ENCODE measurements around the gene VSTM2B.
"Not testable (repeated sequence)": the region's sequence is repeated elsewhere in the genome, so short reads cannot be mapped to it uniquely, and the experiment has no call there.

Gene VSTM2B

DNA sequence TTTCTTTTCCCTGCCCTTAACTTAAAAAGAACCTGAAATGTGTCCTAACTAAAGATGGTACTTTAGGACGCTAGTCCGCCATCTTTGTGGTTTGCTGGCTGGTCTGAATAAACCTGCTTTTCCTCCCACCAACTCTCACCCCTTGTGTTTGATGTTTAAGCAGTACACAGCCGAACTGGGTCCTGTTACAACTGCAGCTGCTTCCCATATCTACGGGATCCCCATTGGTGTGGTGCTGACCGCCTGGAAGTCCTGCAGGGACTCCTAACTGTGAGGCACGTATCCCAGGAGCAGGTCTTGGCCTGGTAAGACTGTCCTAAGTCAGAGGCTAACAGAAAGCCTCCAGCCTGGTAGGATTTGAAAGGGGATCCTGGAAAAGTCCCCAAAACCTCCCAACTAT is 40.9 kb upstream of the VSTM2B start:
- Histone ChIP-seq H3K36me3 (ENCODE audit: control insufficient read depth in 2 of 2, insufficient read depth in 2 of 2, low read length in 2 of 2) (no peaks in the 10 kb centered on the region), H3K9me3 (ENCODE audit: control insufficient read depth in 2 of 2, low read length in 2 of 2) (no peaks in the 10 kb centered on the region), H3K9ac (ENCODE audit: low read depth in 1 of 2, low read length in 2 of 2) (no peak overlapping the region), H3K27ac (ENCODE audit: low read depth in 2 of 2, low read length in 2 of 2) (no peak overlapping the region), H3K27me3 (ENCODE audit: control insufficient read depth in 2 of 2, insufficient read depth in 2 of 2, low read length in 2 of 2) (peaks cover 0 to 2% of the 10 kb centered on the region in 2 donors), H3K4me3 (ENCODE audit: low read length in 2 of 2) (no peak overlapping the region), H3K4me1 (ENCODE audit: control insufficient read depth in 2 of 2, insufficient read depth in 2 of 2, low read length in 2 of 2) (no peaks in the 10 kb centered on the region)

DNA sequence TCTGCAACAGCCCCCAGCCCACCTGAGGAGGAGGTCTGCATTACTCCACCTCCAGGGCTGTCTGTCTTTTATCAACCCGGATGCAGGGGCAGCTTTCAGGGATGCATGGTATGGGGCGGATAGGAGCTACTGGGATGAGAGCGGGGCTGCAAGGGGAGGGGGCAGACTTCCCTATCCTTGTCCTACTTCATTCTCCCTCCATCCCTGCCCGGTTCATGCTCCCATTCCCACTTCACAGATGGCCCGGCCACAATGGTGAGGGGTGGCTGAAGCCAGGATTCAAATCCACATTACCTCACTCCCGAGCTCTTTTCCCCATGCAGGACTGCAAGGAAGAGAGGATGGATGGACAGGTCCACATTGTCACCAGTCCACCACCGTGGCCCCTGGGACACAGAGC is 40.5 kb upstream of the VSTM2B start:
- Histone ChIP-seq H3K27me3 (ENCODE audit: control insufficient read depth in 2 of 2, insufficient read depth in 2 of 2, low read length in 2 of 2) (peaks cover 0 to 2% of the 10 kb centered on the region in 2 donors), H3K36me3 (ENCODE audit: control insufficient read depth in 2 of 2, insufficient read depth in 2 of 2, low read length in 2 of 2) (no peaks in the 10 kb centered on the region)

DNA sequence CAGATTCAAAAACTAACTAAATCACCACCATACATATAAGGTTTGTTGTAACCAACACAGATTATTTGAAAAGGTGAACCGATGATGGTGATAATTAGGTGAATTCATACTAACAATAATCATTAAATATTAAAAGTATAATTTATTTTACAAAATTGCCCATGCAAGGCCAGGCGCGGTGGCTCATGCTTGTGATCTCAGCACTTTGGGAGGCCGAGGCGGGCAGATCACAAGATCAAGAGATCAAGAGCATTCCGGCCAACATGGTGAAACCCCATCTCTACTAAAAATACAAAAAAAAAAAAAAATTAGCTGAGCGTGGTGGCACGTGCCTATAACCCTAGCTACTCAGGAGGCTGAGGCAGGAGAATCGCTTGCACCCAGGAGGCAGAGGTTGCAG is 38.8 kb upstream of the VSTM2B start:
- H3K27me3 ChIP-seq (ENCODE audit: control insufficient read depth in 2 of 2, insufficient read depth in 2 of 2, low read length in 2 of 2); H3K9ac ChIP-seq (ENCODE audit: low read depth in 1 of 2, low read length in 2 of 2); H3K4me1 ChIP-seq (ENCODE audit: control insufficient read depth in 2 of 2, insufficient read depth in 2 of 2, low read length in 2 of 2); H3K36me3 ChIP-seq (ENCODE audit: control insufficient read depth in 2 of 2, insufficient read depth in 2 of 2, low read length in 2 of 2); H3K9me3 ChIP-seq (ENCODE audit: control insufficient read depth in 2 of 2, low read length in 2 of 2); H3K27ac ChIP-seq (ENCODE audit: low read depth in 2 of 2, low read length in 2 of 2); H3K4me3 ChIP-seq (ENCODE audit: low read length in 2 of 2): not testable (repeated sequence)

More for the DNA sequence above, 40.5 kb upstream of the VSTM2B start:
- no peaks in the 10 kb centered on the region for H3K9me3 ChIP-seq (ENCODE audit: control insufficient read depth in 2 of 2, low read length in 2 of 2)
- H3K4me1 ChIP-seq (ENCODE audit: control insufficient read depth in 2 of 2, insufficient read depth in 2 of 2, low read length in 2 of 2): no peaks in the 10 kb centered on the region
- no peak overlapping the region for H3K9ac ChIP-seq (ENCODE audit: low read depth in 1 of 2, low read length in 2 of 2)
- no peak overlapping the region for H3K27ac ChIP-seq (ENCODE audit: low read depth in 2 of 2, low read length in 2 of 2)
- H3K4me3 ChIP-seq (ENCODE audit: low read length in 2 of 2): no peak overlapping the region

DNA sequence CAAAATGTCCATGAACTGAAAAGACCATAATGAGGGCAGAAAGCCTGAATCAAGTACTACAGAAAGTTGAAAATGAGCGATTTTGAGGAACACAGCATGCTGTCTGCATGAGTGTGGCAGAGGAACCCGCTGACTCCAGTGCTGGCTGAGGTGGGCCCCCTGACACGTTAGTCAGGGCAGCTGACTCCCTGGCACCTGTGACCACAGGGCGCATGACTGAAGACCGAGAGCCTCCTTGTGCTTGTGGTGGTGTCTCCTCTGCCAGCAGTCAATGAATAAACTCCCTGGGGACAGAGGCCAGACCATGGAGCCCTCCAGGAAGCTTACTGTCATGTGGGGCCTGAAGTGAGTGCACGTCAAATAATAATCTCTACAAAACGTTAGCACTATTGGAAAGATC is 38.4 kb upstream of the VSTM2B start:
- no peaks in the 10 kb centered on the region for H3K4me1 ChIP-seq (ENCODE audit: control insufficient read depth in 2 of 2, insufficient read depth in 2 of 2, low read length in 2 of 2)
- H3K27ac ChIP-seq (ENCODE audit: low read depth in 2 of 2, low read length in 2 of 2): no peak overlapping the region
- H3K9me3 ChIP-seq (ENCODE audit: control insufficient read depth in 2 of 2, low read length in 2 of 2): no peaks in the 10 kb centered on the region
- no peak overlapping the region for H3K9ac ChIP-seq (ENCODE audit: low read depth in 1 of 2, low read length in 2 of 2)
- peaks cover 0 to 2% of the 10 kb centered on the region in 2 donors for H3K27me3 ChIP-seq (ENCODE audit: control insufficient read depth in 2 of 2, insufficient read depth in 2 of 2, low read length in 2 of 2)
- H3K4me3 ChIP-seq (ENCODE audit: low read length in 2 of 2): no peak overlapping the region
- no peaks in the 10 kb centered on the region for H3K36me3 ChIP-seq (ENCODE audit: control insufficient read depth in 2 of 2, insufficient read depth in 2 of 2, low read length in 2 of 2)

DNA sequence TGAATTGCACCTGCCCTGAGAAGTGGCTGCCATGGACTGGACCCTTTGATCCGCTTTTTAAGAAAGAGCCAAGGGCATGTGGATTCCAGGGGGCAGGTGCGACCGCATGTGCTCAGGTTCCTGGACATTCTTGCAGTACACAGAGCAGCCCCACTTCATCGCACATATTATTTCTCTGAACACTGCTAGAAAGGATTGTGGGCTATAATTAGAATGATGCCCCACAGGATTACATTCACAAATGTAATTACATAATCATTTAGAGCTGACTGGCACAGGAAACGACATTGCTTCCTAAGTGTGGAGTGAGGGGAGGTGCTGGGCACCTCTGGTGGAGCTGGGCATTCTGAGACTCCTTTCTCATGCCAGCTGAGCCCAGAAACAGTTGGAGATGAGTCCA is 37.5 kb upstream of the VSTM2B start:
- H3K9ac ChIP-seq (ENCODE audit: low read depth in 1 of 2, low read length in 2 of 2): no peak overlapping the region
- no peaks in the 10 kb centered on the region for H3K4me1 ChIP-seq (ENCODE audit: control insufficient read depth in 2 of 2, insufficient read depth in 2 of 2, low read length in 2 of 2)
- peaks cover 0 to 2% of the 10 kb centered on the region in 2 donors for H3K27me3 ChIP-seq (ENCODE audit: control insufficient read depth in 2 of 2, insufficient read depth in 2 of 2, low read length in 2 of 2)
- H3K27ac ChIP-seq (ENCODE audit: low read depth in 2 of 2, low read length in 2 of 2): no peak overlapping the region
- no peak overlapping the region for H3K4me3 ChIP-seq (ENCODE audit: low read length in 2 of 2)
- H3K36me3 ChIP-seq (ENCODE audit: control insufficient read depth in 2 of 2, insufficient read depth in 2 of 2, low read length in 2 of 2): no peaks in the 10 kb centered on the region
- no peaks in the 10 kb centered on the region for H3K9me3 ChIP-seq (ENCODE audit: control insufficient read depth in 2 of 2, low read length in 2 of 2)

DNA sequence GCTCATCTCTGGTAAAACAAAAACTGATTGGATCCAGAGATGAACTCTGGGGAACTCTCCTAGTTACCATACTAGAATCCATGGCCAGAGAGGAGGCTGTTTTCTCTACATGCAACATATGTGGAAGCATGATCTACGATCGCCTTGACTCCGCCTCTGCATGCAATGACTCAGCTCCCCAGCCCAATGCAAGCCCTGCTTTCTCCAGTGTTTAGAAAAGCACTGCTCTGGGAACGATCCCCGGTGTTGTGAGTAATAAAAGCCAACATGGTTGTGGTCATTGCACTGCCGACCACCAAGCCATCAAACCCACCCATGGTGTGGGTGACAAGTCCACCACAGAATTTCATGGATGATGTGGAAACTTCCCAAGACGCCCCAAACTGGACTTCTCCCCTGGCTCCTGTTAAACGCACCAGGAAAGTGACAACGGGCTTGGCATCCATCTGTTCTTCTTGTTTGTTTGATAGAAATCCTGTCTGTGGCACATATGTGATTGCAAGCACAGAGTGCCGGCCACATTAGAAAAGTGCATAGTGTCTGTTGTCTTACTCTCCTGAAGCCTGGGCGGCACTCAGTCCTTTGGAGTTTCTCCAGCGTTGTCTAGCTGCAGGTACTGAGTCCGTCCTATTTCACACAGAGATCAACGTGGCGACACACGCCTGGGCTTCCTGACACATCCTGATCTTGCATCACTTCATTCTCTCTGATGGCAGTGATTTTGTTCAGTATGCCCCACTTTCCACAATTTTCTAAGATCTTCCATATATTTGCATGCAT is 36.4 kb upstream of the VSTM2B start:
- H3K9ac ChIP-seq (ENCODE audit: low read depth in 1 of 2, low read length in 2 of 2): no peak overlapping the region
- no peak overlapping the region for H3K4me3 ChIP-seq (ENCODE audit: low read length in 2 of 2)
- no peak overlapping the region for H3K27ac ChIP-seq (ENCODE audit: low read depth in 2 of 2, low read length in 2 of 2)
- H3K27me3 ChIP-seq (ENCODE audit: control insufficient read depth in 2 of 2, insufficient read depth in 2 of 2, low read length in 2 of 2): peaks cover 0 to 2% of the 10 kb centered on the region in 2 donors
- no peaks in the 10 kb centered on the region for H3K4me1 ChIP-seq (ENCODE audit: control insufficient read depth in 2 of 2, insufficient read depth in 2 of 2, low read length in 2 of 2)
- H3K9me3 ChIP-seq (ENCODE audit: control insufficient read depth in 2 of 2, low read length in 2 of 2): no peaks in the 10 kb centered on the region
- H3K36me3 ChIP-seq (ENCODE audit: control insufficient read depth in 2 of 2, insufficient read depth in 2 of 2, low read length in 2 of 2): no peaks in the 10 kb centered on the region

DNA sequence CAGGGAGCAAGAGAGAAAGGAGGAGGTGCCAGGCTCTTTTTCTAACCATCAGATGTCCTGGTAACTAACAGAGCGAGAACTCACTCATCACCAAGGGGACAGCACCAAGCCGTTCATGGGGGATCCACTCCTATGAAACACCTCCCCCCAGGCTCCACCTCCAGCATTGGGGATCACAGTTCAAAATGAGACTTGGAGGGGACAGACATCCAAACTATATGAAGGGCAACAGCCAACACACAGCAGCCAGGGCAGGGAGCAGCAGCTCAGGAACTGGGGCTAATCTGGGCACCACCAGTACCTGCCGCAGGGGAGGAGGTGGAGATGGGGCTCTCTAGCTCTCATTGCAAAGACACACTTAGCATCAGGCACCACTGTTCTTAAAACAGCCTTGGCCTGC is 34.3 kb upstream of the VSTM2B start:
- Histone ChIP-seq H3K27ac (ENCODE audit: low read depth in 2 of 2, low read length in 2 of 2) (no peak overlapping the region), H3K9ac (ENCODE audit: low read depth in 1 of 2, low read length in 2 of 2) (no peak overlapping the region), H3K36me3 (ENCODE audit: control insufficient read depth in 2 of 2, insufficient read depth in 2 of 2, low read length in 2 of 2) (no peaks in the 10 kb centered on the region), H3K27me3 (ENCODE audit: control insufficient read depth in 2 of 2, insufficient read depth in 2 of 2, low read length in 2 of 2) (peaks cover 0 to 2% of the 10 kb centered on the region in 2 donors), H3K9me3 (ENCODE audit: control insufficient read depth in 2 of 2, low read length in 2 of 2) (no peaks in the 10 kb centered on the region), H3K4me3 (ENCODE audit: low read length in 2 of 2) (no peak overlapping the region), H3K4me1 (ENCODE audit: control insufficient read depth in 2 of 2, insufficient read depth in 2 of 2, low read length in 2 of 2) (no peaks in the 10 kb centered on the region)

DNA sequence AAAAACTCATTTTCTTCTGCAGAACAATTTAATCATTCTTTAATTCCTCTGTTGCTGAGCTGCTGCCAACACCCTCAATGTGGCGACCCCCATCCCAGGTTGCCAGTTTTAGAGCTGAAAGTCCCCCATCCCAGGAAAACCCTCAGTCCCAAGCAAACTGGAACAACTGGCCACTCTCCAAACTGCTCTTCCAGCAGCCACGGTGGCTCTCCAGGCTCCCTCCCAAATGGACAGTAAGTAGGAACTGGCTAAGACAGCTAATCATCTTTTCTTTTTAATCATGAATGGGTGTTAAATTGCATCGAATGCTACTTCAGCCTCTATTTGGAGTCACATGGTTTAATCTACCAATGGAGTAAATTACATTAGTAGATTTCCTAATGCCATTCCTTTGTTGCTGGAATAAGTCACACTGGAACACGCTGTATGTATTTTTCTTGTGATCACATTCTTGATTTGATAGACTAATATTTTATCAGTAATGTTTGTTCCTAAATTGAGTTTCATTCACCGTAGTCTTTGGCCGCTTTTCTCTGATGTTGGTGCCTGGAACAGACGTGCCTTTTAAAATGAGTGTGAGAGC is 33.7 kb upstream of the VSTM2B start:
- Histone ChIP-seq H3K9me3 (ENCODE audit: control insufficient read depth in 2 of 2, low read length in 2 of 2) (no peaks in the 10 kb centered on the region), H3K27ac (ENCODE audit: low read depth in 2 of 2, low read length in 2 of 2) (no peak overlapping the region), H3K27me3 (ENCODE audit: control insufficient read depth in 2 of 2, insufficient read depth in 2 of 2, low read length in 2 of 2) (peaks cover 0 to 2% of the 10 kb centered on the region in 2 donors), H3K9ac (ENCODE audit: low read depth in 1 of 2, low read length in 2 of 2) (no peak overlapping the region), H3K4me1 (ENCODE audit: control insufficient read depth in 2 of 2, insufficient read depth in 2 of 2, low read length in 2 of 2) (no peaks in the 10 kb centered on the region), H3K36me3 (ENCODE audit: control insufficient read depth in 2 of 2, insufficient read depth in 2 of 2, low read length in 2 of 2) (no peaks in the 10 kb centered on the region), H3K4me3 (ENCODE audit: low read length in 2 of 2) (no peak overlapping the region)

DNA sequence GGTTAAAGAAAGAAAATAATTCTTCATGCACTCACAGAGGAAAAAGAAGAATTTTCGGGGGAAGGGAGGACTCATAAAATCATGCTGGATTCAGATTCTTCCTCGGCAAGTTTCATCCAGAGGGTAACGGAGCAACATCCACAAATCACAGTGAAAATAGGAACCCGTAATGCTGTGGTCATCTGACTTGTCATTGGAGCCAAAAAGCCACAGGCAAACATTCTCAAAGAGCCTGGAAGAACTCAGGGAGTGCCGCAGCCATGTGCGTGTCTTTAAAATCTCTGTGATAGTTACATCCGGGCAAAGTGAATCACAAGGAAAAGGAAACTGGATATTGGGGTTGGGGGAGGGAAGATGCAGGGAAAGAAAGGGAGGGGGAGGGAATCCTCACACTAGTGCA is 33.0 kb upstream of the VSTM2B start:
- Histone ChIP-seq H3K9ac (ENCODE audit: low read depth in 1 of 2, low read length in 2 of 2) (no peak overlapping the region), H3K27ac (ENCODE audit: low read depth in 2 of 2, low read length in 2 of 2) (no peak overlapping the region), H3K27me3 (ENCODE audit: control insufficient read depth in 2 of 2, insufficient read depth in 2 of 2, low read length in 2 of 2) (peaks cover 0 to 2% of the 10 kb centered on the region in 2 donors), H3K9me3 (ENCODE audit: control insufficient read depth in 2 of 2, low read length in 2 of 2) (no peaks in the 10 kb centered on the region), H3K4me3 (ENCODE audit: low read length in 2 of 2) (no peak overlapping the region), H3K36me3 (ENCODE audit: control insufficient read depth in 2 of 2, insufficient read depth in 2 of 2, low read length in 2 of 2) (no peaks in the 10 kb centered on the region), H3K4me1 (ENCODE audit: control insufficient read depth in 2 of 2, insufficient read depth in 2 of 2, low read length in 2 of 2) (no peaks in the 10 kb centered on the region)

DNA sequence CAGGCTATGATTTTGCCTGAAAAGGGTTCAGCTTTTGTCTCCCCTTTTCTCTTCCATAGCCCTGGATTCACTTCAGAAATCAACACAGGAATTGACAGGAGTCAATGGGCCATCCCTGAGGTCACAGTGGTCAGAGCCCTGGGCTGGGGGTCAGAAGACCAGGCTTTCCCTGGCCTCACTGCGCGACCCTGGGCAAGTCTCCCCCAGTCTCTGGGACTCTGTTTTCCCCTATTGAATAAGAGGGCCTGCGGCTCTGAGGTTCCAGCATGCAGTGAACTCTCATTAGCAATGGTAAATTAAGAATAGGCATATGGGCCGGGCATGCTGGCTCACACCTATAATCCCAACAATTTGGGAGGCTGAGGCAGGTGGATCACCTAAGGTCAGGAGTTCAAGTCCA is 30.7 kb upstream of the VSTM2B start:
- H3K9me3 ChIP-seq (ENCODE audit: control insufficient read depth in 2 of 2, low read length in 2 of 2): no peaks in the 10 kb centered on the region
- no peaks in the 10 kb centered on the region for H3K27me3 ChIP-seq (ENCODE audit: control insufficient read depth in 2 of 2, insufficient read depth in 2 of 2, low read length in 2 of 2)
- no peak overlapping the region for H3K4me3 ChIP-seq (ENCODE audit: low read length in 2 of 2)
- no peak overlapping the region for H3K9ac ChIP-seq (ENCODE audit: low read depth in 1 of 2, low read length in 2 of 2)
- no peaks in the 10 kb centered on the region for H3K36me3 ChIP-seq (ENCODE audit: control insufficient read depth in 2 of 2, insufficient read depth in 2 of 2, low read length in 2 of 2)
- no peak overlapping the region for H3K27ac ChIP-seq (ENCODE audit: low read depth in 2 of 2, low read length in 2 of 2)
- no peaks in the 10 kb centered on the region for H3K4me1 ChIP-seq (ENCODE audit: control insufficient read depth in 2 of 2, insufficient read depth in 2 of 2, low read length in 2 of 2)

Measured in mucosa of rectum (tissue), 2 donors.